Non-pigmented ciliary epithelial cell (primary cell): ENCODE results near the gene TNNT1.
A peak's percentile ranks its signal among the peaks of the same experiment; 100 is the strongest.
"Not testable (repeated sequence)": the region's sequence is repeated elsewhere in the genome, so short reads cannot be mapped to it uniquely, and the experiment has no call there.

Experiments
- DNase-seq: peaks from one replicate; pipeline ENCODE4 v3.0.0-alpha.2; 2010; ENCODE audit warnings: low read depth

The TNNT1 gene, protein sequence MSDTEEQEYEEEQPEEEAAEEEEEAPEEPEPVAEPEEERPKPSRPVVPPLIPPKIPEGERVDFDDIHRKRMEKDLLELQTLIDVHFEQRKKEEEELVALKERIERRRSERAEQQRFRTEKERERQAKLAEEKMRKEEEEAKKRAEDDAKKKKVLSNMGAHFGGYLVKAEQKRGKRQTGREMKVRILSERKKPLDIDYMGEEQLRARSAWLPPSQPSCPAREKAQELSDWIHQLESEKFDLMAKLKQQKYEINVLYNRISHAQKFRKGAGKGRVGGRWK

DNA sequence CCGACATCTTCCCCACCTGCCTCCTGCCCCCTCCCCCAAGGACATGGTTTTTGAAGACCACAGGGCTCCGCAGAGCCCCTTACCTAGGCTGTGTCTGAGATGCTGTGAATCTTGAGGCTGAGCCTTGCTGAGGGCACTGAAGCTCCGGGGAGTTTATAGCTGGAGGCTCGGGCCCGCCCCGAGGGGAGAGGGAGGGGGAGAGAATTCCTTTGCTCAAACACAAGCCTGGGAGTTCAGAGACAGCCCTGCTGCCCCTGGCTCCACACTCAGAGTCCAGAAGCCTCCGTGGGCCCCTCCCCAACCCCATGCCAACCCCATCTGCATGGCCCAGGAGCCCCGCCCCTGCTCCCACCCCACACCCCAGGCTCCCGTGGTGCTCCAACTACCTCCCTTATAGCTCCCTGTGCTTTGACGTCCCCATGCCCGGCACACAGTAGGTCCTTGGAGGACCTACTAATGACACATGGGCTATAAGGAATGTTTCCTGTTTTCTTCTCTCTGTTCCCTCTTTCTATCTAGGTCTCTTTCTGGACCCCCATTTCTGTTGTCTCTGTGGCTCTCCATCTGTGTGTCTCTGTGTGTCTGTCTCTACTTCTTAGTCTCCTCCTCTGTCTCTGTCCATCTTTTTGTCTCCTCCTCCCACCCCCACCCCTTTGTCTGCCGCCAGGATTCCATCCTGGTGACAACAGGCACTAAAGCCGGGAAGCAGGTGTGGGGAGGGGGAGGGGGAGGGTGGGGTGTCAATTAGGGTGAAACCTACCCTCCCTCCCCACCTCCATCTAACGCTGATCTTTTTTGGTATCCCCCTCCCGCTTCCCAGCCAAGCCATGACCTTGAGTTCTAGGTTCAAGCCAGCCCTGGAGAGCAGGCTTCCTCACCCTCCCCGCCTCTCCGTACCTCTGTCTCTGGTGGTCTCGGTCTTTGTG is at the start of gene TNNT1:
TNNT1 (minus strand) TSS at position 129 of the 926 bp plus-strand sequence. CDS start 2,049 bp downstream, outside the sequence.
- no peak for DNase-seq

DNA sequence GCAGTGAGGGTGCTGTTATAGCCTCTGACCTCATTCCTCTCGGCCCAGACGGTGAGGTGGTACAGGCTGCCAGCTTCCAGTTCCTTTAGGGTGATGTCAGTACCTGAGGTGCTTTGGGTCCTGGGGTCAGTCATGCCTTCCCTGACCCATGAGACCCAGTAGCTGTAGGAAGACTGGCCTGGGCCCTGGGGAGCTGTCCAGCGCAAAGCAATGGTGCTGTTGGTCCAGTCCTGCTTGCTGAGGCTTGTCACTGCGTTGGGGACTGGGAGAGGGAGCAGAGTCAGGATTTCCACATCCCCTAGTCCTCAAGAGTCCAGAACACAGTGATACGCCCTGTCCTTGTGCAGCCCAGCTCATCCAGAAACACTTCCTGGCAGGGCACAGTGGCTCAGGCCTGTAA is 49.6 kb upstream of the TNNT1 start:
- no peak for DNase-seq

GRCh38 chr19:55197528-55197927 is 48.5 kb upstream of the TNNT1 start:
- no peak for DNase-seq

- DNase-seq: no peak
Observed at GRCh38 chr19:55196803-55197202, 47.8 kb upstream of the TNNT1 start.

- DNase-seq: no peak
Observed at GRCh38 chr19:55193481-55193880, 44.5 kb upstream of the TNNT1 start.

DNA sequence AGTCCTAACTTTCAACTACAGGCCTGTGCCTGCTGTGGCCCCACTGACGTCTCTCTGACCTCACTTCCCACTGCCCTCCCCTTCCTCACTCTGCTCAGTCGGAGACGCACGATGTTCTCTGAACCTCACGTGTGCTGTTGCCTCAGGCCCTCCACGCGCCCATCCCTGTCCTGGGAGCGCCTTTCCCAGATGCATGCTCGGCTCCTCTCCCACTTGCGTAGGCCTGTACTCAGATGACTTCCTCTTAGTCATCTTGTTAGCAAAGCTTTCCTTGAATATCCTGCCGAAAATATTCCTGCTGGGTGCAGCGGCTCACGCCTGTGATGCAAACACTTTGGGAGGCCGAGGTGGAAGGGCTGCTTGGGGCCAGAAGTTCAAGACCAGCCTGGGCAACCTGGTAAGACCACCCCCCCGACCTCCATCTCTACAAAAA is 40.4 kb upstream of the TNNT1 start:
- peak; percentile 88 for DNase-seq

- no peak for DNase-seq
Observed at GRCh38 chr19:55188625-55189024, 39.6 kb upstream of the TNNT1 start.

DNA sequence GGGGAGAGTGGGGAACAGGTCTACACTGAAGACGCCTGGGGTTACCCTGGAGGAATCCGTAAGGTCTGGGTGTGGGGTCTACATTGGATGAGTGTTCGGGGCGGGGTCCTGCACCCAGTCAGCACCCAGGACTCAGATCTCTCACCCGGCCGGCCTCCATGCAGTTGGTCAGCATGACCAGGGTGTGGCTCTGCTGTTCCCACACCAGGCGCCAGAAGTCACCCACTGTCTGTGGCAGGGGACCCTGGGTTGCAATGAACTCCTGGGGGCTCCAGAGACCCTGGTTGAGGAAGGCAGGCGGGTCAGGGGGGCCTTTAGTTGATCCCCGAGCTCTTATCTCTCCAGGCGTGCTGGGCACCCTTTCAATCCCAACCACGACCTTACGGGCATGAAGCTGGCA is 37.1 kb upstream of the TNNT1 start:
- DNase-seq: no peak

DNA sequence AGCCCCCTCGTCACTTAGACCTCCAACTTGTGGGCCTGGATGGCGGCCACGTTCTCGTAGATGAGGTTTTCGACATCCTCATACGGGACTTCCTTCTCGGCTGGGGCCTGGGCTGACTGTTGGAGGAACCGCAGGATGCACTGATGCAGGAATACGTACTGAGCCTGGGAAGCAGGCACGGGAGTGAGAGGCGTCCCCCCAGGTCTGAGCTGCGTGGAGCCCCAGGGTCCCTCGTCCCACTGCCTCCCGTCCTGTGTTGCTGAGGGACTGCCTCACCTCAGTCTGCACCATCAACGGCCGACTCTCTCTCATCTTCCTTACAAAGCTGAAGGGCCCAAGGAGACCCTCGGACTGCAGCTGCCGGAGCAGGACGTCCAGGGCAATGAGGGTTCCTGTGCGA is 32.7 kb upstream of the TNNT1 start:
- no peak for DNase-seq

DNA sequence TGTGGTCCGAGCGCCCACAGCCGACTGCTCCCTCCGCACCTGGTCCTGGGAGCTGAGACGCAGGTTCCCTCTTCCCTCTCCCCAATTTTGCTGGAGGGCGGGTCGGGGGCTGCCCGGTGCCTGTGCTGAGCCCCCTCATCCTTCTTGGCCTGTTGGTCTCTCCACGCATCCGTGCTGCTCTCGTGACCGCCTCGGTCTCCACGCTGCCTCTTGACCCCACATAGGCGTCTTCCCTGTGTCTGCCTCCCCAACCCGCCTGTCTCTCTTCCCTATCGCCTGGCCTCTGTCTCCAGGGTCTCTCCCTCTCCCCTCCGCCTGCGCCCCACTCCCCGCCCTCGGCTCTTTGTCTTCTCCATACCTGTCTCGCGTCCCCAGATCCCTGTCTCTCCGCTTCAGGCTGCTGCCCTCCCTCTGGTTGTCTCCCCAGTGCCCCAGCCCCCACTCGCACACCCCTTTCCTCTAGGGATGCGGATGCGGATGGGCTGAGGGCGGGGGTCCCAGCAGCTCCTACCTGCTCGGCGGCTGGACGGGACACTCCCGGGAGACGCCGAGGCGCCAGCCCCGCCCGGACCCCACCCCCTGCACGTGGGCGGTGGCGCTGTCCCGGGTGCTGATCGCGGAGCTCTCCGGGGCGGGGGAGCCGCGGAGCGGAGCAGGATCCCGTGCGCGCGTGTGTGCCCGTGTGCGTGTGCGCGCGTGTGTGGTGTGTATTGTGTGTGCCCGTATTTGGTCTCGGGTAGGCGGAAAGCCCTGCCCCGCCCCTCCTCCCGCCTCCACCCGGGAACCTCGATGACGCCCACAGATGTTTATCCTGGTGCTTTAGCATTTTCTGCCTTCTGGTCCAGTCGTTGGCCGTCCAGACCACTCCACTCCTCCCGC is 30.8 kb upstream of the TNNT1 start, which contains the start of gene SYT5:
SYT5 (minus strand) TSS at position 684 of the 879 bp plus-strand sequence. CDS start 1,248 bp downstream, outside the sequence.
- DNase-seq: no peak

GRCh38 chr19:55178781-55179599 is 30.0 kb upstream of the TNNT1 start:
- peak; percentile 44 for DNase-seq

GRCh38 chr19:55176076-55176475 is 27.1 kb upstream of the TNNT1 start:
- DNase-seq: no peak

DNA sequence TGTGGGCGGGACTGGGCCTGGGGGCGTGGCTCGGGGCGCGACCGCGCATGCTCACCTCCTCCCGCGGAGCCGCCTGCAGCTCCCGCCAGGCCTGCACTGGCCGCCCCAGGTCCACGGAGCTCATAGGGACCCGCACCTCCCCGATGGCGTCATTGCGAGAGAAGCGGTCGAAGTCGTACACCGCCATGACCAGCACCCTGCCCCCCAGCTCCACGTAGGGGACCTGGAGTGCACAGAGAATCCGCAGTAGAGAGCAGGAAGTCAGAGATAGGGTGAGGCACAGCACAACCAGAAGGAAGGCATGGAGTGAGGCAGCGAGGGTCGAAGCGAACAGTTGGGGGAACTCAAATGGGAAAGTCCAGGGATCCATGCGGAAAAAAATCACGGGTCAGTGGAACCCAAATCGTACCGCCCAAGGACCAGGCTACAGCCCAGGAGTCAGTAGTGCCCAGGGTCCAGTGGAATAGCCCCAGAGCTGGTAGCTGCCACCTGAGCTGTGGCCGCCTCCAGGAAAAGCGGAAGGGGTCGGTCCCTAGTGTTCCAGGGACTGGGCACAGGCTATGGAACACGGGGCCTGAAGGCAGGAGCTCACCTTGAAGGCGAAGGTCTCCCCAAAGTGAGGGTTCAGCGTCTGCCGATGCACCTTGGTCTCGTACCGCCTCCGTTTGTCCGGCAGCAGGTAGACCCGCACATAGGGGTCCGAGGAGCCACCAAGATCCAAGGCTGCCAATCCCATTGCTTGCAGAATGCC is 26.3 kb upstream of the TNNT1 start:
- no peak for DNase-seq

GRCh38 chr19:55174425-55175116 is 25.6 kb upstream of the TNNT1 start:
- no peak for DNase-seq

DNA sequence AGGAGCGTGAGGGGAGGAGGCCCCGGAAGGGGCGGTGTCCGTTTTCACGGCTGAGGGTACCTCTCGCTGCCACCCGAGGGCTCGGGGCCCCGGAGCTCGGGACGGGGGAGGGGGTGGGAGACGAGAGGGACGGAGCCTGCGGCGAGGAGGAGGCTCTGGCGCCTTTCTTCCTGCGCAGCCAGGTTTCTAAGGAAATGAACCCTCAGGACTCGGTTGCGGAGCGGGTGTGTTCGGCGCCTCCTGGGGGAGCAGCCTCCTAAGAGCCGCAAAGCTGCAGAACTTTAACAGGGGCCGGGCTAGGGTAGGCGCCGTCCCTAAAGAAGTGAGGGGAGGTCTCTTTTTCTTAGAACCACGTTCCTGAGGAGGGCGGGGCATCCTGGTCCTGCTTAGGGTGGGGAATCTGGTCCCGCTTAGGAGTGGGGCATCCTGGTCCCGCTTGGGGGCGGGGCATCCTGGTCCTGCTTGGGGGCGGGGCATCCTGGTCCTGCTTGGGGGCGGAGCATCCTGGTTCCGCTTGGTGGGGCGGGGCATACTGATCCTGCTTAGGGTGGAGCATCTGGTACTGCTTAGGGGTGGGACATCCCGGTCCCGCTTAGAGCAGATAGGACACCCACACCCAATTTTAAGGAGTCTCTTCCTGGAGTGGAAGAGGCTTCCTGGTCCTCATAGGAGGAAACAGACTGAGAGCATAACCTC is 24.9 kb upstream of the TNNT1 start:
- DNase-seq: no peak

- no peak for DNase-seq
Observed at GRCh38 chr19:55173186-55173713, 24.2 kb upstream of the TNNT1 start.

GRCh38 chr19:55172741-55173140 is 23.7 kb upstream of the TNNT1 start:
- DNase-seq: no peak

- not testable (repeated sequence) for DNase-seq
Observed at GRCh38 chr19:55172318-55172717, 23.3 kb upstream of the TNNT1 start.

GRCh38 chr19:55171440-55171839 is 22.4 kb upstream of the TNNT1 start:
- DNase-seq: no peak
